MM.1S (cell line): Measurements from ENCODE around the gene SNTG2.

Experiments used
- DNase-seq: peaks from one replicate; pipeline ENCODE4 v3.0.0-alpha.2; 2015
- H2AFZ ChIP-seq: fragments of 300-600 bp; sonication (generic); 2 replicates; pipeline ENCODE4 v1.6.0; 2016; ENCODE audit warnings: antibody characterized with exemption, low read length
- H3F3A ChIP-seq: fragments of 300-600 bp; sonication (generic); 2 replicates; pipeline ENCODE4 v1.6.1; 2016; ENCODE audit warnings: mild to moderate bottlenecking, antibody characterized with exemption, low read length, moderate library complexity, mixed read lengths; ENCODE audit not compliant: insufficient read depth
- H3K27ac ChIP-seq: fragments of 300-600 bp; sonication (generic); 2 replicates; pipeline ENCODE4 v1.5.1; 2016; ENCODE audit warnings: mild to moderate bottlenecking, low read length
- H3K27me3 ChIP-seq: fragments of 300-600 bp; sonication (generic); replicated peaks from 2 replicates; pipeline ENCODE4 v1.6.0; 2016; ENCODE audit warnings: low read length; ENCODE audit not compliant: insufficient read depth
- H3K36me3 ChIP-seq: fragments of 300-600 bp; sonication (generic); replicated peaks from 2 replicates; pipeline ENCODE4 v1.6.1; 2016; ENCODE audit warnings: mild to moderate bottlenecking, low read length, mixed read lengths; ENCODE audit not compliant: insufficient read depth
- H3K4me1 ChIP-seq: fragments of 300-600 bp; sonication (generic); 2 replicates; pipeline ENCODE4 v1.6.1; 2016; ENCODE audit warnings: low read length, mixed read lengths
- H3K4me2 ChIP-seq: fragments of 300-600 bp; sonication (generic); 2 replicates; pipeline ENCODE4 v1.6.0; 2016; ENCODE audit warnings: low read depth, low read length
- H3K4me3 ChIP-seq: fragments of 300-600 bp; sonication (generic); 2 replicates; pipeline ENCODE4 v1.5.1; 2016; ENCODE audit warnings: low read length, mixed read lengths
- H3K79me2 ChIP-seq: fragments of 300-600 bp; sonication (generic); 2 replicates; pipeline ENCODE4 v1.6.1; 2016; ENCODE audit warnings: mixed run types, low read length, mixed read lengths
- H3K9ac ChIP-seq: fragments of 300-600 bp; sonication (generic); 2 replicates; pipeline ENCODE4 v1.6.1; 2016; ENCODE audit warnings: low read length, mixed read lengths
- H3K9me2 ChIP-seq: fragments of 300-600 bp; sonication (generic); replicated peaks from 2 replicates; pipeline ENCODE4 v1.6.1; 2016; ENCODE audit warnings: mild to moderate bottlenecking, low read length, mixed read lengths; ENCODE audit not compliant: insufficient read depth
- H3K9me3 ChIP-seq: fragments of 300-600 bp; sonication (generic); replicated peaks from 2 replicates; pipeline ENCODE4 v1.6.1; 2016; ENCODE audit warnings: mild to moderate bottlenecking, low read length, mixed read lengths; ENCODE audit not compliant: insufficient read depth
- H4K20me1 ChIP-seq: fragments of 300-600 bp; sonication (generic); 2 replicates; pipeline ENCODE4 v1.6.1; 2016; ENCODE audit warnings: mild to moderate bottlenecking, low read length, moderate library complexity, mixed read lengths; ENCODE audit not compliant: insufficient read depth
- CTCF ChIP-seq: fragments of 300-600 bp; sonication (generic); IDR thresholded peaks from 2 replicates; pipeline ENCODE4 v1.5.1; 2016; ENCODE audit warnings: antibody characterized with exemption, low read length, mixed read lengths
- EZH2 ChIP-seq: fragments of 300-600 bp; sonication (generic); optimal IDR thresholded peaks from 2 replicates; pipeline ENCODE3; 2017; ENCODE audit warnings: low read depth, mild to moderate bottlenecking, antibody characterized with exemption, low read length, mixed read lengths
- EZH2phosphoT487 ChIP-seq: fragments of 300-600 bp; sonication (generic); IDR thresholded peaks from 2 replicates; pipeline ENCODE4 v1.6.1; 2018; ENCODE audit warnings: antibody characterized with exemption, low read length

Gene SNTG2

GRCh38 chr2:1324884-1325283, 374.2 kb downstream of the SNTG2 start:
- Histone ChIP-seq H4K20me1 (no peaks in the 10 kb centered on the region), H3K27ac (no peak overlapping the region), H3F3A (no peaks in the 10 kb centered on the region), H3K4me2 (no peak overlapping the region), H3K79me2 (no peaks in the 10 kb centered on the region), H3K36me3 (no peaks in the 10 kb centered on the region), H3K4me1 (no peaks in the 10 kb centered on the region), H3K27me3 (no peaks in the 10 kb centered on the region), H3K4me3 (no peak overlapping the region), H2AFZ (no peak overlapping the region), H3K9ac (no peak overlapping the region), H3K9me3 (no peaks in the 10 kb centered on the region; the same call in 1 of the 2 replicates), H3K9me2 (no peaks in the 10 kb centered on the region)
- no peak for TF ChIP-seq EZH2phosphoT487
- no peak for TF ChIP-seq CTCF
- TF ChIP-seq EZH2, result no peak
- no peak for DNase-seq

GRCh38 chr2:1328684-1329083, 378.0 kb downstream of the SNTG2 start:
- Histone ChIP-seq H2AFZ (no peak overlapping the region), H3K4me3 (no peak overlapping the region), H3K27me3 (no peaks in the 10 kb centered on the region), H3K9ac (no peak overlapping the region), H3K79me2 (no peaks in the 10 kb centered on the region), H3F3A (no peaks in the 10 kb centered on the region), H3K9me3 (no peaks in the 10 kb centered on the region; the same call in 1 of the 2 replicates), H3K4me2 (no peak overlapping the region), H3K9me2 (no peaks in the 10 kb centered on the region), H3K36me3 (no peaks in the 10 kb centered on the region), H4K20me1 (no peaks in the 10 kb centered on the region), H3K27ac (no peak overlapping the region), H3K4me1 (no peaks in the 10 kb centered on the region)
- DNase-seq, result no peak
- TF ChIP-seq EZH2 (no peak), CTCF (no peak), EZH2phosphoT487 (no peak)

GRCh38 chr2:1339388-1340140, 388.9 kb downstream of the SNTG2 start:
- no peaks in the 10 kb centered on the region for H3K9me3 ChIP-seq
- no peak overlapping the region for H3K9ac ChIP-seq
- no peak overlapping the region for H3K27ac ChIP-seq
- H3K4me3 ChIP-seq, result no peak overlapping the region
- no peaks in the 10 kb centered on the region for H4K20me1 ChIP-seq
- TF ChIP-seq EZH2 (no peak), CTCF (no peak), EZH2phosphoT487 (no peak)
- no peaks in the 10 kb centered on the region for H3K79me2 ChIP-seq
- H3F3A ChIP-seq, result no peaks in the 10 kb centered on the region
- H3K27me3 ChIP-seq, result no peaks in the 10 kb centered on the region
- DNase-seq, result no peak
- H3K4me1 ChIP-seq, result no peaks in the 10 kb centered on the region
- H2AFZ ChIP-seq, result no peak overlapping the region
- H3K9me2 ChIP-seq, result no peaks in the 10 kb centered on the region
- H3K36me3 ChIP-seq, result no peaks in the 10 kb centered on the region
- H3K4me2 ChIP-seq, result no peak overlapping the region
